Stimulated activated CD8-positive, alpha-beta memory T cell treated with anti-CD3 and anti-CD28 coated beads, Interleukin-2, amount 100 ng/mL, for 1 hour (primary cell): ENCODE measurements around the gene CYP27A1.
"Not testable (repeated sequence)": the region's sequence is repeated elsewhere in the genome, so short reads cannot be mapped to it uniquely, and the experiment has no call there.

Source experiments
- DNase-seq, 2 donors: peaks; one replicate each; pipeline ENCODE4 v3.0.0-alpha.2; 2020; ENCODE audit warnings: low read depth in 2 of 2

The CYP27A1 gene

DNA sequence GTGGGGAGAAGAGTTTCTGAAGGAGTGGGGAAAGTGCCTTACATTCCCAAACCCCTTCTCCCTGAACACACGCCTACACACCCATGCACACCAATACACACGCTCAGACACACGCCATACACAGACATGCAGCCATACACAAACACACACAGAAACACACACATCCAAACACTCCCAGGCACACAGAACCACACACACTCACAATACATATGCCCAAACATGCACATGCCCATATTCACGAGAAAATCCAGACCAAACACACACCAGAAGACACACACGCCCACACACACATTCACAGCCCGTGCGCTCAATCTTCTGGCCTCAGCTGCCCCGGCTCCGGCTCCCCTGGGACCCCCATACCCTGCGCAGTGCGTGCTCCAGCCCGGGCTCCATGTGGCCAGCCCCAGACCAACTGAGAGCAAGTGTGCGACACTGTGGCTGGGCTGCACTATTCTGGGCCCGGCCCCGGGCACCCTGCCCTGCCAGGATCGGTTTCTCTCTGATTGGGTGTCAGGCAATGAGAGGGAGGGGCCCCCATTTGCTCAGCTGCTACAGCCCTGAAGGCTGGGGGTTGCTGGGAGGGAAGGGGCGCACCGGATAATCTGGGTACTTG lies 49.5 kb downstream of the CYP27A1 start, which contains the start of gene PRKAG3:
PRKAG3 (minus strand) TSS at position 426 of the 613 bp plus-strand sequence.
- no peak for DNase-seq

DNA sequence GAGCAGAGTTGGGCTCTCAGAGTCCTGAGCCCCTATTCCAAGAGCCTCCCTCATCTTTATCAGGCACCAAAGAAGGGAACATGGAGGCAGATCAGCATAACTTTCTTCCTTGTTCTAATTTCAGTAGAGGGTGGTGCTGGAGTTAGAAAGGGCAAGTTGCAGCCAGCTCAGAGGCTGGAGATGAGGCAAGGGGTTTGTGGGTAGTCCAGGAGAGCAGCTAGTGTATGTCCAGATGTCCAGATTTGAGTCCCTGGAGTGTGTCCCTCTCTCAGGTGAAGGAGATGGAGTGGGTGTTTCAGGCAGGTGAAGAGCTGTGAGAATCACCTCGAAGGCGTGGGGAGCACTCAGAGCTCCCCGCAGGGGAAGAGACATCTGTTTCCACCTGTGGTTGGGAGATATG lies 50.1 kb downstream of the CYP27A1 start:
- DNase-seq: no peak

DNA sequence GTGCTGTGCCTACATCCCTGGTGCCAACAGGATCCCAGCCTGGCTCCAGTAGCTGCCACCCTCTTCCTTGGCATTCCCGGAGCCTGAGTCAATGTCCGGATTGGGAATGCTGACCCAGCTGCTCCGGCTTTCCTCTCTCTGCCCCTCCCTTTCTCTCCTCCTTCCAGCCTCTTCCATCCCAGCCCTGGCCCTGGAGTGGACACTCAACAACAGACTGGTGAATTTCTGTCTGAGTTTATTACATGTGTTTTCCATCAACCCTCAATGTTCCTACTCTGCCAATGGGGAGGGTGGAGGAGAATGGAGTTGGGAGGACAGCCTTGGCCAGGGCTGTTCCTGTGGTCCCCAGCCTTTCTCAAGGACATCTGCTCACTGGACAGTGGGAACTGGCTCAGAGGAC lies 50.6 kb downstream of the CYP27A1 start:
- DNase-seq: no peak

DNA sequence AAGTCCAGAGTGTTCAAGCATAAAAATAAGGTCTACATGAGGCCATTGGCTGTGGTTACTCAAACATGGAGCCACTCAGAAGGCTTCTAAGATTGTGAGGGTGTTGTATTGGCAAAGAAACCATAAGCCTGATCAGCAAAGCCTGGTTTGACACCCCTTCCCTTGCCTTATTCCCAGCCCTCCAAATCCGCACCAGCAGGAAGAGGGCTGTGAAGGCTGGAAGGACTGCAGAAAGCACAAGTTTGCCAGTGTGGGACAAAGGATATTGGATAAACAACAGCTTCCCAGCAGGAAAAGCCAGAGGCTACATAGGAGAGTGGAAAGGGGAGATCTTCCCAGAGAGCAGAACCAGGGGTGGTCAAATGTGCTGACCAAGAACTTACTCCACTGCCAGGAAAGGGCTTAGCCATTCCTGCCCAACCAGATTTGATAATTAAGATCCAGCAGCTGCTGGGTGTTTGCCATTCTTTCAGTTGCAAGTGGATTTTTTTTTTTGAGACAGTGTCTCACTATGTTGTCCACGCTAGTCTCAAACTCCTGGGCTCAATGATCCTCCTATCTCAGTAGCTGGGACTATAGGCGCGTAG lies 51.2 kb downstream of the CYP27A1 start:
- no peak for DNase-seq

- DNase-seq: no peak
Measured at GRCh38 chr2:218834685-218835084, 52.7 kb downstream of the CYP27A1 start.

DNA sequence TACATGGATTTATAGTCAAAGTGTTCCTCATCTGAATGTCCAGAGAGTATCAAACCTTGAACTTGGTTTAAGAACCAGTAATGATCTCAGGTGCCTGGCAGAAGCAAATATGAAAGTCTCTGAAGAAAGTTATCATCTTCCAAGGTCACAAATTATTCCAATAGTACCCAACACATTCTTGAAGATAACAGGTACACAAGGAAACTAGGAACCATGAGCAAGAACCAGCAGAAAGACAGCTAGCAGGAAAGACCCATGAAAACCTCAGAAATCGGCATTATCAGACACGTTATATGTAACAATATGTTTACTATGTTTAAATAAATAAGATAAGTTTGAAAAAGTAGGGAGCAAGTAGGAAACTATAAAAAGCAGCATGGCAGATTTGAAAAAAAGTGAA lies 55.5 kb downstream of the CYP27A1 start:
- no peak for DNase-seq

GRCh38 chr2:218839430-218839829 lies 57.5 kb downstream of the CYP27A1 start:
- DNase-seq: no peak

DNA sequence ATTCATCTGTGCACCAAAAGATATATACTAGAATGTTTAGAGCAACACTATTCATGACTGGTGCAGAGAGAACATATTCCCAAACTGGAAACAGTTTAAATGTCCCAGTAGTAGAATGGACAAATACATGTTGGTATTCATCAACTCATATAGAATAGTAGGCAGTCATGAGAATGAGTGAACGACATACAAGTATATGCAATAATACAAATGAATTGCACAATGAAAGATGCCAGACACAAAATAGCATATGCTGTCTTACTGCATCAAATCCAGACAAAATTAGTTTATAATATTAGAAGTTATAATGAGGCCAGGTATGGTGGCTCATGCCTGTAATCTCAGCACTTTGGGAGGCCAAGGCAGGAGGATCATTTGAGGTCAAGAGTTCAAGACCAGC lies 57.9 kb downstream of the CYP27A1 start:
- no peak for DNase-seq

DNA sequence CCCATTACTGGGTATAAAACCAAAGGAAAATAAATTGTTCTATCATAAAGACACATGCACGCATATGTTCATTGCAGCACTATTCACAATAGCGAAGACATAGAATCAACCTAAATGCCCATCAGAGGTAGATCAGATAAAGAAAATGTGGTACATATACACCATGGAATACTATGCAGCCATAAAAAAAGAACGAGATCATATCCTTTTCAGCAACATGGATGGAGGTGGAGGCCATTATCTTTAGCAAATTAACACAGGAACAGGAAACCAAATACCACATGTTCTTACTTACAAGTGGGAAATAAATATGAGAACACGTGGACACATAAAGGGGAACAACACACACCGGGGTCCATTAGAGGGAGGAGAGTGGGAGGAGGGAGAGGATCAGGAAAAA lies 62.4 kb downstream of the CYP27A1 start:
- not testable (repeated sequence) for DNase-seq

- not testable (repeated sequence) for DNase-seq
Measured at GRCh38 chr2:218846963-218847362, 65.0 kb downstream of the CYP27A1 start.

GRCh38 chr2:218849721-218850120 lies 67.8 kb downstream of the CYP27A1 start:
- no peak for DNase-seq

GRCh38 chr2:218850796-218851195 lies 68.8 kb downstream of the CYP27A1 start:
- no peak for DNase-seq

DNA sequence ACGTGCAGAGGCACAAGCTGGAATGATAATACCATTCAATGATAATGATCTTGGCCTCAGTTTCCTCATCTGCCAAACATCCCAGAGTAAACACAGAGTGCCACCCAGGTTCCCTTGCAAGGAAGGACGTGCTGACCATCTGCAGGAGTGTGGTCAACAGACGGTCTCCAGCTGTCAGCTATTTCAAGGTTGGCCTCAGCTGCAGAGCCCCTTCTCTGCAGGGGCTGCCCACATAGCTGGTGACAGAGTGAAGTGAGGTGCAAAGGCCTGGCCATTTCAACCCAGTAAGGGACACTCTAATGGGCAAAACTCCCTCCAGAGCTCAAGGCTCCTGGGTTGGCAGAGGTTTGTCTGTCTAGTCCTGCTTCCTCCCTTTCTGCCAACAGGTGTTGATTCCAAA lies 69.3 kb downstream of the CYP27A1 start:
- DNase-seq: no peak

- peak; percentile 35 to 43 for DNase-seq
Measured at GRCh38 chr2:218852911-218853667, 71.1 kb downstream of the CYP27A1 start.

DNA sequence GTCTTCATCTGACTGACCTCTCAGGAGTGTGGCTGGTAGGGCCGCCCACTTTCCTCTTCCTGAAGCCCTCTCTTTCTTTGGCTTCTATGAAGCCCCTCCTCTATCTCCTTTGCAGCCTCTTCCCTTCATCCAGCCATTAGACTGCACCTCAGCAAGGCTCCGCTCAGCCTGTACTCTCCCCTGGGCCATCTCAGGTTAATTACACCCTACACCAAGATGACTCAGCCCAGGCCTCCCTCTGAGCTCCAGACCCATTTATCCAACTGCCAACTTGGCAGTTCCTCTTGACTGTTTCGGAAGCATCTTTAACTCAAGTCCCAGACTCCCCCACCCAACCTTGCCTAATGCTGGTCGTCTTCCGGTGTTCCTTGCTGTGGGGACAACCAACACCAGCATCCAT lies 71.8 kb downstream of the CYP27A1 start:
- DNase-seq: no peak

DNA sequence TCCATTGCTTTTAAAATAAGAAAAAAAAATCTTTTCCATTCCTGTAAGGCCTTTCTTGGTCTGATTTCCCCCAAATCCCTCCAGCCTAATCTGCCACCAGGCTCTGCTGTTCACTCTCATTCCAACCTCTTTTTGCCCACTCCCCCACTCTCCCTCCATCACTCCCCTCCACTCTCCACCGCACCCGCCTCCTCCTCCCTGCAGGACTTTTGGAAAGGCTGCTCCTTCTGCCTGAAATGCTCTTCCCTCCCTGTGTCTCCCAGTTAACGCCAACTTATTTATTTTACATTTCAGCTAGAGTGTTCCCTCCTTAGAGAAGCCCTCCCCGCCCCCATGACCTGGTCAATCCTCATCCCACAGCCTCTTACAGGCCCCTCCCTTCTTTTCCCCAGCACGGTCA lies 72.9 kb downstream of the CYP27A1 start:
- DNase-seq: no peak

GRCh38 chr2:218855305-218856166 lies 73.6 kb downstream of the CYP27A1 start:
- DNase-seq: no peak

- no peak for DNase-seq
Measured at GRCh38 chr2:218856167-218856895, 74.4 kb downstream of the CYP27A1 start.

- no peak for DNase-seq
Measured at GRCh38 chr2:218856896-218857243, 74.9 kb downstream of the CYP27A1 start.

GRCh38 chr2:218857371-218858137 lies 75.6 kb downstream of the CYP27A1 start:
- no peak for DNase-seq

- no peak for DNase-seq
Measured at GRCh38 chr2:218858138-218858445, 76.1 kb downstream of the CYP27A1 start.
